ENCODE measurements around the gene RILPL1.

- TF ChIP-seq TAF1 (IDR thresholded peaks at IDR 0.05; ENCODE audit: low read depth, low read length) = no peak
- TF ChIP-seq POLR2AphosphoS5 (IDR thresholded peaks at IDR 0.05; ENCODE audit: low read depth, low read length) = no peak
- no peak for TF ChIP-seq POLR2A (IDR thresholded peaks at IDR 0.05; ENCODE audit: low read depth, low read length)
- TF ChIP-seq PAX5 (IDR thresholded peaks at IDR 0.05; ENCODE audit: insufficient read depth, low read length, severe bottlenecking) = no peak
- no peak for TF ChIP-seq SPI1 (IDR thresholded peaks at IDR 0.05; ENCODE audit: low read depth, low read length)
These were observed 6.9 kb downstream of the RILPL1 start for GRCh38 chr12:123526542-123527080.
